ENCODE data around the gene PNLIPRP1.

GRCh38 chr10:116655568-116655967, 64.8 kb downstream of the PNLIPRP1 start:
- no peak for TF ChIP-seq CTCF (IDR thresholded peaks at IDR 0.05)
- TF ChIP-seq POLR2A (IDR thresholded peaks at IDR 0.05), result no peak
